Coronary artery (tissue), 2 donors: ENCODE data around the gene SPTBN1.
A peak's percentile ranks its signal among the peaks of the same experiment; 100 is the strongest.

Source experiments
- DNase-seq: peaks from one replicate; pipeline ENCODE4 v3.0.0-alpha.2; 2017; ENCODE audit warnings: low spot score
- H3K27ac ChIP-seq, 2 donors: fragments of 200-600 bp; sonication (generic); one replicate each; pipeline ENCODE4 v1.5.1; 2016 to 2019
- H3K4me3 ChIP-seq: fragments of 200-600 bp; sonication (generic); 2 replicates; pipeline ENCODE4 v1.5.1; 2016; ENCODE audit warnings: mild to moderate bottlenecking, moderate library complexity
- CTCF ChIP-seq: fragments of 200-600 bp; sonication (generic); IDR thresholded peaks from one replicate; pipeline ENCODE4 v1.5.1; 2019; ENCODE audit warnings: antibody characterized with exemption

Gene SPTBN1

DNA sequence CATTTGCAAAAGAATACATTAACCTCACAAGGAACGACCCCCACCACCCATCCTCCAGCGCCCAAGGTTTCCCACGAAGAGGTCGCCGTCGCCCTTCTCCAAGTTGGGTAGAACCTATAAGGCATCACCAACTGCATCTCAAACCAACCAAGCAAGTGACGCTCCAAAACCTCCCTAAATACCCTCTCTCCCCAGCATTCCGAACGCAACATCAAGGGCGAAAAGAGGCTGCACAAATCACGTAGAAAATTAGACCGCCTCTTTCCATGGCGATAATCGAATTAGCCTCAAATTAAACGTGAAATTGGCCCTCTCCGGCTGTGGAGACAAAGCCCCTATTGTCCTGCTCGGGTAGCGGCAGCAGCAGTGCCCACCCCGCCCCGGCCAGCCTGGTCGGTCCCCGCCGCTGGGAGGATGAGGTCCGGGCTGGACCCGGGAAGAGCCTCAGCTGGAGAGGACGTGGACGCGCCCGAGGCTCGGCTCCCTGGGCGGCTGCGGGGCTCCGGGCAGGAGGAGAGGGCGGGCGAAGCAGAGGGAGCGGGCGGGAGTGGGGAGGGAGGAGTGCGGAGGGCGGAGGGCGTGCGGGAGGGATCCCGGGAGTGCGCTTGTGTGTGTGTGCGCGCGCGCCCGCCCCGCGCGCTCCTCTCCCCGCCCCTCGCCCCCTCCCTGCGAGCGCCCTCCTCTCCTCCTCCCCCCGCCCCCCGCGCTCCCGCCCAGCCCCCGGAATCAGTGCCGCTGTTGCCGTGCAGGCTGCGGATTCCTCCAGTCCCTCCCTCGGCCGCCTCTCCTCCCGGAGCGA is at the start of gene SPTBN1:
Gene SPTBN1, plus strand, starts transcription at position 765 of the 799 bp plus-strand sequence. CDS start 70,092 bp downstream, outside the sequence.
- Histone ChIP-seq H3K4me3 (peak within 1 kb of the TSS; percentile 95), H3K27ac (peak within 1 kb of the TSS; percentile 86 to 97)
- peak; percentile 95 for DNase-seq
- TF ChIP-seq CTCF, result no peak

- no peak for TF ChIP-seq CTCF
- DNase-seq, result no peak
- H3K27ac ChIP-seq, result no peak overlapping the region
- no peak overlapping the region for H3K4me3 ChIP-seq
These were observed 48.4 kb upstream of the SPTBN1 start for GRCh38 chr2:54407693-54408092.

- DNase-seq, result no peak
- Histone ChIP-seq H3K27ac (no peak overlapping the region), H3K4me3 (no peak overlapping the region)
- no peak for TF ChIP-seq CTCF
These were observed 47.8 kb upstream of the SPTBN1 start for GRCh38 chr2:54408288-54408687.

DNA sequence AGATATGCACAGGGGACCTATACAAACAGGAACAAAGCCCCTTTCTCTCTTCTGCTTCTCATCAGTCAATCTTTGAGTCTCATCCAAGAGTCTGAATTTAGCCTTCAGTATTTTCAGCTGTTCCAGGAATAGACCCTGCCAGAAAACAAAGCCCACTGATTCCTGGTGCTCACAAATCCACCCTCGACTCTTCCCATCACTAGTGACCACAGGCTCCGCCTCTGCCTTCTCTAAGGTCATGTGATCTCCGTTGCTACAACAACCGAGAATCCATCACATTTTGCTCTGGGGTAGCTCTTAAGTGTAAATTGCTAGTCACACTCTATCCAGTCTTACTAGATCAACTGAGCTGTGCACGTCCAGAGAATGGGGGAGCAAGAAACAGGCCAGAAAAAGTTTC is 46.4 kb upstream of the SPTBN1 start:
- TF ChIP-seq CTCF, result no peak
- DNase-seq, result no peak
- Histone ChIP-seq H3K4me3 (no peak overlapping the region), H3K27ac (no peak overlapping the region)

- Histone ChIP-seq H3K4me3 (no peak overlapping the region), H3K27ac (no peak overlapping the region)
- TF ChIP-seq CTCF, result no peak
- DNase-seq, result no peak
These were observed 44.2 kb upstream of the SPTBN1 start for GRCh38 chr2:54411801-54412354.

DNA sequence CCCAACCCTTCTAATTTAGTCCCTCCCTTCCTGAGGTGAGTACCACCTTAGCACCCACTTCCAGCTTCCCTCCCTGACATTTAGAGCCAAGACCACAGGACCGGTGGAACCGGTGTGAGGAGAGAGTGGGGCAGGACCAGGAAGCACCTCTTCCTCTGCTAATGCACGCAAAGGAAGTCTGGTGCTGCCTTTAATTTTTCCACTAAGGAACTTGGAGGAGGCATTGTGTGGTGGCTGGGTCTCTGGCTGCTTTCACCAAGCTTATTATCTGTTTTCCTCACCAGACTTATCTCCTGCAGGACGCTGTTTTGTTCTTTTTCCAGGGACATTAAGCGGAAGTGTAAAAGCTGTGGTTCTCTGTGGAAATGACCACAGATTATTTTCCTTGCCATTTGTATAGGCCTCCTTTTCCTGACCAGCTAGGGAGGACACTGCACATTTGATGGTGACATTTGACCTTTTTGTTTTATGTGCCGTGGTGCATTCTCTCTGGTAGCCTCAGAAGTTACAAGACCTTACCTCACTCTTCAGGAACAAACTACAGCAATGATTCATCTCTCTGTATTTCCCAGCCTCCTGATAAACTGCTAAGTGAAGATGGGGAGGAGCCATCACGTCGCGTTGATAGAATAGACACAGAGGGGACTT is 39.8 kb upstream of the SPTBN1 start:
- no peak for DNase-seq
- H3K4me3 ChIP-seq, result no peak overlapping the region
- H3K27ac ChIP-seq, result peak overlapping the region in 1 of 2 donors; percentile 63
- no peak for TF ChIP-seq CTCF
